GM12878 (cell line): ENCODE data around the gene AMZ2. TPM values are rescaled to one million over a fixed set of nuclear protein-coding genes. Genes with fewer than 3 reads are reported as not detected.

ENCODE experiments used
- ATAC-seq: fragments of 200-7000 bp; cut with Tn5 transposase; 3 replicates; pipeline ENCODE4 v1.9.1; 2020; ENCODE audit warnings: mild to moderate bottlenecking, moderate library complexity
- BruUV-seq: library from RNA; stranded (reverse); fragments of 400-500 nt; replicated peaks from 2 replicates; lab custom pipeline; 2021; lab: Mats Ljungman, UMichigan
- CTCF ChIA-PET: fragments of 300-600 bp; sonication (Branson Sonifier 250); formaldehyde crosslinking; extraction: SDS; loops from one replicate; lab custom pipeline; 2021; ENCODE audit warnings: inconsistent platforms; lab: Yijun Ruan, JAX
- POLR2A ChIA-PET: fragments of 350-600 bp; formaldehyde crosslinking; extraction: SDS; loops from one replicate; lab custom pipeline; 2021; ENCODE audit warnings: inconsistent platforms; lab: Charles Lee
- RAD21 ChIA-PET: fragments of 300-600 bp; sonication (Branson Sonifier 250); formaldehyde crosslinking; loops from one replicate; lab custom pipeline; 2023; ENCODE audit warnings: antibody characterized with exemption; ENCODE audit not compliant: unreplicated experiment; lab: Charles Lee
- SMC1A ChIA-PET: fragments of 300-600 bp; sonication (Branson Sonifier 250); formaldehyde crosslinking; loops from one replicate; lab custom pipeline; 2023; ENCODE audit not compliant: unreplicated experiment, uncharacterized antibody; lab: Charles Lee
- DNase-seq: peaks from one replicate; pipeline ENCODE4 v3.0.0-alpha.2; 2011; ENCODE audit warnings: low read depth, low spot score
- FAIRE-seq: peaks from 3 replicates; lab custom pipeline; 2011; peaks lifted over from hg19 to GRCh38; lab: Jason Lieb, UNC
- H2AFZ ChIP-seq: 2 replicates; pipeline ENCODE4 v1.6.0; 2011; ENCODE audit warnings: low read depth, low read length, control low read depth; ENCODE audit not compliant: control insufficient read depth
- H3K27ac ChIP-seq: 2 replicates; pipeline ENCODE4 v1.5.1; 2011; ENCODE audit warnings: control low read depth; ENCODE audit not compliant: control insufficient read depth, insufficient read depth
- H3K27me3 ChIP-seq, 2 experiments: replicated peaks in 1 of 2; 2 replicates each; pipeline versions ENCODE4 v1.6.0 to v1.6.1; 2011; ENCODE audit warnings: low read length in 1 of 2; ENCODE audit not compliant: control insufficient read depth in 2 of 2, insufficient read depth in 2 of 2
- H3K36me3 ChIP-seq, 2 experiments: 2 replicates each; pipeline ENCODE4 v1.5.1; 2011; ENCODE audit warnings: low read length in 1 of 2; ENCODE audit not compliant: control insufficient read depth in 2 of 2, insufficient read depth in 2 of 2
- H3K4me1 ChIP-seq: 2 replicates; pipeline ENCODE4 v1.6.1; 2011; ENCODE audit warnings: mild to moderate bottlenecking, low read length, moderate library complexity, mixed read lengths; ENCODE audit not compliant: control insufficient read depth, insufficient read depth
- H3K4me2 ChIP-seq: 2 replicates; pipeline ENCODE4 v1.6.0; 2011; ENCODE audit warnings: control low read depth; ENCODE audit not compliant: control insufficient read depth, insufficient read depth
- H3K4me3 ChIP-seq: fragments of 200-600 bp; sonication (generic); 2 replicates; pipeline ENCODE4 v1.5.1; 2016
- H3K79me2 ChIP-seq: 2 replicates; pipeline ENCODE4 v1.6.0; 2011; ENCODE audit warnings: low read length; ENCODE audit not compliant: control insufficient read depth, insufficient read depth
- H3K9ac ChIP-seq: 2 replicates; pipeline ENCODE4 v1.8.0; 2011; ENCODE audit warnings: low read length, control low read depth, mixed read lengths; ENCODE audit not compliant: control insufficient read depth, insufficient read depth
- H3K9me3 ChIP-seq: replicated peaks from 3 replicates; pipeline ENCODE4 v1.5.1; 2011; ENCODE audit warnings: mild to moderate bottlenecking, low read length; ENCODE audit not compliant: control insufficient read depth, insufficient read depth
- H4K20me1 ChIP-seq: 2 replicates; pipeline ENCODE4 v1.6.0; 2011; ENCODE audit not compliant: control insufficient read depth, insufficient read depth
- HDGF ChIP-seq: fragments of 450-650 bp; IDR thresholded peaks from 2 replicates; pipeline ENCODE4 v1.6.1; 2016; ENCODE audit warnings: antibody characterized with exemption
- HSF1 ChIP-seq: fragments of 150-350 bp; IDR thresholded peaks from 2 replicates; pipeline ENCODE4 v1.6.1; 2014; ENCODE audit warnings: mild to moderate bottlenecking, low read depth, low read length
- MTA3 ChIP-seq: IDR thresholded peaks from 2 replicates; pipeline ENCODE4 v1.6.1; 2012; ENCODE audit warnings: low read length, inconsistent platforms, borderline replicate concordance
- MYC ChIP-seq: IDR thresholded peaks from 2 replicates; pipeline ENCODE4 v1.6.1; 2011; ENCODE audit warnings: mild to moderate bottlenecking, low read length, moderate library complexity, inconsistent platforms; ENCODE audit not compliant: insufficient read depth, insufficient replicate concordance, insufficient read length, severe bottlenecking
- NR2C2 ChIP-seq: IDR thresholded peaks from 2 replicates; pipeline ENCODE4 v1.6.1; 2011; ENCODE audit warnings: borderline replicate concordance, low read depth; ENCODE audit not compliant: control insufficient read depth, insufficient read length
- RCOR1 ChIP-seq: conservative IDR thresholded peaks from 2 replicates; pipeline ENCODE4 v1.6.1; 2012; ENCODE audit warnings: low read depth, low read length, improper control_type of control experiment
- RELB ChIP-seq: fragments of 450-650 bp; IDR thresholded peaks from 2 replicates; pipeline ENCODE4 v1.6.1; 2017; ENCODE audit warnings: low read depth, mild to moderate bottlenecking, moderate library complexity
- SIX5 ChIP-seq: IDR thresholded peaks from 2 replicates; pipeline ENCODE4 v1.6.1; 2011; ENCODE audit warnings: mild to moderate bottlenecking, low read depth, low read length, moderate library complexity; ENCODE audit not compliant: severe bottlenecking
- SMAD5 ChIP-seq: IDR thresholded peaks from 2 replicates; pipeline ENCODE4 v1.6.1; 2016; ENCODE audit warnings: antibody characterized with exemption, low read depth
- TBL1XR1 ChIP-seq: IDR thresholded peaks from 2 replicates; pipeline ENCODE4 v1.6.1; 2012; ENCODE audit warnings: low read depth, low read length, improper control_type of control experiment
- TCF7 ChIP-seq: IDR thresholded peaks from 2 replicates; pipeline ENCODE4 v1.6.1; 2014; ENCODE audit warnings: antibody characterized with exemption, borderline replicate concordance
- ZBTB4 ChIP-seq: fragments of 450-650 bp; formaldehyde crosslinking; IDR thresholded peaks from 2 replicates; pipeline ENCODE4 v1.4.0; 2022; ENCODE audit warnings: mild to moderate bottlenecking, moderate library complexity
- ZNF384 ChIP-seq: IDR thresholded peaks from 2 replicates; pipeline ENCODE4 v1.6.1; 2012; ENCODE audit warnings: low read depth, mild to moderate bottlenecking, low read length, improper control_type of control experiment, borderline replicate concordance
- in situ Hi-C: fragments of 300-500 bp; cut with MboI; formaldehyde crosslinking; loops from 9 replicates; pipeline ENCODE4 v1.14.3; 2018; ENCODE audit warnings: mixed read lengths
- intact Hi-C: fragments of 100-400 bp; cut with micrococcal nuclease; formaldehyde crosslinking; loops from one replicate; pipeline ENCODE4 v1.14.2; 2022; ENCODE audit not compliant: unreplicated experiment
- polyA plus RNA-seq, 11 experiments: library from polyadenylated mRNA; depleted of rRNA in 4 of 11; unstranded in 6 of 11; stranded (reverse) in 5 of 11; fragments of >200 nt; fragmentation: Nextera tagmentation in 4 of 11; fragmentation: Illumina TruSeq in 1 of 11; extraction: Ambion mirVana in 4 of 11; extraction: Trizol in 1 of 11; gene quantifications; 1 replicate in 1 of 11; 2 replicates in 10 of 11; pipeline versions ENCODE4 v1.2.1 to v1.2.3, GENCODE V29; 2011 to 2016; ENCODE audit warnings: inconsistent platforms in 2 of 11, missing spikeins in 2 of 11, low read depth in 1 of 11
- total RNA-seq, 4 experiments: library from RNA; depleted of rRNA in 3 of 4; stranded (reverse); fragments of >200 nt in 3 of 4; fragmentation: Illumina TruSeq in 1 of 4; extraction: Trizol in 1 of 4; gene quantifications; 2 replicates each; pipeline versions ENCODE4 v1.2.1 to v1.2.3, GENCODE V29; 2013 to 2021

The AMZ2 gene
- total and polyA plus RNA-seq, 10 of the 15 experiments (the other 5 are each of a cell fraction or from before 2014, with no cell fraction given): 79.1 to 189 (median 126) TPM

GRCh38 chr17:68297195-68297594 lies 49.4 kb downstream of the AMZ2 start (continued):
- no peak for TF ChIP-seq ZBTB4 (CRISPR knock-in tag)
- no peak for TF ChIP-seq TCF7
- TF ChIP-seq MTA3: no peak
- TF ChIP-seq MYC: no peak
- TF ChIP-seq SIX5: no peak

GRCh38 chr17:68298601-68299000 lies 50.8 kb downstream of the AMZ2 start:
- CTCF ChIA-PET: no interaction called here
- FAIRE-seq: no peak

More at GRCh38 chr17:68298601-68299000, 50.8 kb downstream of the AMZ2 start:
- POLR2A ChIA-PET: no interaction called here
- ATAC-seq (no peak), DNase-seq (no peak)
- H3K4me3 ChIP-seq: no peak overlapping the region
- no peak overlapping the region for H3K9ac ChIP-seq
- H3K4me2 ChIP-seq: no peak overlapping the region
- RAD21 ChIA-PET: no interaction called here
- H3K36me3 ChIP-seq: no peaks in the 10 kb centered on the region
- H4K20me1 ChIP-seq: no peaks in the 10 kb centered on the region
- H3K79me2 ChIP-seq: no peaks in the 10 kb centered on the region; the same call in 1 of the 2 replicates
- no peak overlapping the region for H2AFZ ChIP-seq
- intact Hi-C loops (no loop called here), in situ Hi-C loops (no loop called here)
- H3K4me1 ChIP-seq: peaks cover 5% of the 10 kb centered on the region; the same call in 1 of the 2 replicates
- no peak overlapping the region for H3K27ac ChIP-seq
- no peaks in the 10 kb centered on the region for H3K27me3 ChIP-seq
- BruUV-seq: no TSS peak
- SMC1A ChIA-PET: no interaction called here
- no peak for TF ChIP-seq RELB
- TF ChIP-seq RCOR1: no peak
- no peak for TF ChIP-seq HSF1
- TF ChIP-seq HDGF: no peak
- TF ChIP-seq NR2C2: no peak
- no peak for TF ChIP-seq SMAD5
- TF ChIP-seq ZNF384: no peak
- TF ChIP-seq TBL1XR1: no peak
- no peaks in the 10 kb centered on the region for H3K9me3 ChIP-seq
